Stomach (tissue), 4 donors: ENCODE measurements around the gene CLIP2.
"Not testable (repeated sequence)": the region's sequence is repeated elsewhere in the genome, so short reads cannot be mapped to it uniquely, and the experiment has no call there.

Experiments used
- CTCF ChIP-seq, 7 experiments: fragments of 450-650 bp in 4 of 7; fragments of 200-600 bp in 3 of 7; sonication (generic) in 3 of 7; IDR thresholded peaks; one replicate each; pipeline ENCODE4 v1.5.1; 2016 to 2019; ENCODE audit warnings: antibody characterized with exemption in 7 of 7, control low read depth in 2 of 7, mild to moderate bottlenecking in 1 of 7
- POLR2A ChIP-seq, 4 donors: fragments of 450-650 bp; IDR thresholded peaks; one replicate each; pipeline ENCODE4 v1.6.1; 2016; ENCODE audit warnings: antibody characterized with exemption in 4 of 4, control low read depth in 2 of 4, mild to moderate bottlenecking in 1 of 4, moderate library complexity in 1 of 4

- not testable (repeated sequence) for TF ChIP-seq CTCF, POLR2A (IDR thresholded peaks at IDR 0.05)
Observed at GRCh38 chr7:74384086-74384485, 94.9 kb downstream of the CLIP2 start.
